ENCODE results near the gene KLHL17.

DNA sequence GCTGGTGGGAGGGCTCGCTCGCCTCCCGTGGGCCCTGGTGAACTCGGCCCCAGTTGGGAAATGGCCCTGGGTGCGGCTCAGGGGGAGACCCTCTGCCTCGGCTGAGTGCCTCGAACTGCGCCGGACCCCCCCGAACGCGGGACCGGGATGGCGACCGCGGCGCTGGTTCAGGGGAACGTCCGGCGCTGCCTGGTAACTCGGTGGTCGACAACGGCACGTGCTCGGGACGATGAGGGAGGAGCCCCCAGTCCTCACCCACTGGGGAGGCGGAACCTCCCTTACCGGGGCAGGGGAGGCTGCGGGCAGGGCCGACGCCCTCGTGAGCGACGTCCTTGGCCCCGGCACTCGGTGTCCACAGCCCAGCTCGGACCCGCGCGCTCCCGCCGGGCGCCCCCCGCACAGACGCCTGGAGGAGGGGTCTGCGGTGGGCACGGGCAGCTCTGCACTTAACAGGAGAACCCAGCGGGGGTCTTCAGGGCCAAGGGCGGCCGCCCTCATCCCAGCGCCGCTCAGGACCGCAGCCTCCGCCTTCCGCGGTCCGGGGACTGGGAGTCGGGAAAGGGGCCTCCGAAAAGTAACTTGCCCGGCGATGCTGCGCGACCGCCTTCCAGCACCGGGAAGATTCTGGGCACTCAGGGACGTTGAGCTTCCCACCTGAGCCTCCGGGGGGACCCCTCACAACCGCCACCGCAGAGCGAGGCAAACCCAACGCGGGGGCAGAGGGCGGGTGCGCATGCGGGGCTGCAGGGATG is 37.8 kb downstream of the KLHL17 start:
- TF ChIP-seq POLR2AphosphoS5 (IDR thresholded peaks at IDR 0.05; ENCODE audit: insufficient read depth in 1 of 2, low read depth in 1 of 2) = peak in 1 of 2 donors; percentile 12
- TF ChIP-seq, protein P1, sequence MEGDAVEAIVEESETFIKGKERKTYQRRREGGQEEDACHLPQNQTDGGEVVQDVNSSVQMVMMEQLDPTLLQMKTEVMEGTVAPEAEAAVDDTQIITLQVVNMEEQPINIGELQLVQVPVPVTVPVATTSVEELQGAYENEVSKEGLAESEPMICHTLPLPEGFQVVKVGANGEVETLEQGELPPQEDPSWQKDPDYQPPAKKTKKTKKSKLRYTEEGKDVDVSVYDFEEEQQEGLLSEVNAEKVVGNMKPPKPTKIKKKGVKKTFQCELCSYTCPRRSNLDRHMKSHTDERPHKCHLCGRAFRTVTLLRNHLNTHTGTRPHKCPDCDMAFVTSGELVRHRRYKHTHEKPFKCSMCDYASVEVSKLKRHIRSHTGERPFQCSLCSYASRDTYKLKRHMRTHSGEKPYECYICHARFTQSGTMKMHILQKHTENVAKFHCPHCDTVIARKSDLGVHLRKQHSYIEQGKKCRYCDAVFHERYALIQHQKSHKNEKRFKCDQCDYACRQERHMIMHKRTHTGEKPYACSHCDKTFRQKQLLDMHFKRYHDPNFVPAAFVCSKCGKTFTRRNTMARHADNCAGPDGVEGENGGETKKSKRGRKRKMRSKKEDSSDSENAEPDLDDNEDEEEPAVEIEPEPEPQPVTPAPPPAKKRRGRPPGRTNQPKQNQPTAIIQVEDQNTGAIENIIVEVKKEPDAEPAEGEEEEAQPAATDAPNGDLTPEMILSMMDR (IDR thresholded peaks at IDR 0.05) = no peak
- TF ChIP-seq POLR2A (IDR thresholded peaks at IDR 0.05) = no peak

Measured in vagina (tissue), 2 donors.